ENCODE results near the gene LPCAT1. TPM values are rescaled to one million over a fixed set of nuclear protein-coding genes. Genes with fewer than 3 reads are reported as not detected.
A peak's percentile ranks its signal among the peaks of the same experiment; 100 is the strongest.
"Not testable (repeated sequence)": the region's sequence is repeated elsewhere in the genome, so short reads cannot be mapped to it uniquely, and the experiment has no call there.

Gene LPCAT1
- total RNA-seq, 2 donors from 2014 or later = 13.8 to 16.7 TPM

GRCh38 chr5:1544294-1544961 is 20.7 kb upstream of the LPCAT1 start:
- DNase-seq (no peak), ATAC-seq (no peak)
- intact Hi-C loops (cut with DNase I, micrococcal nuclease) = no loop called here

- ATAC-seq (no peak), DNase-seq (no peak)
- intact Hi-C loops (cut with DNase I, micrococcal nuclease) = no loop called here
Measured at GRCh38 chr5:1543398-1544293, 19.9 kb upstream of the LPCAT1 start.

- DNase-seq = peak in 1 of 2 donors; percentile 73
- peak; percentile 94 for ATAC-seq
- intact Hi-C loops (cut with DNase I, micrococcal nuclease) = no loop called here
Measured at GRCh38 chr5:1542781-1543180, 19.0 kb upstream of the LPCAT1 start.

GRCh38 chr5:1541702-1542400 is 18.1 kb upstream of the LPCAT1 start:
- DNase-seq (no peak), ATAC-seq (no peak)
- intact Hi-C loops (cut with DNase I, micrococcal nuclease) = no loop called here

GRCh38 chr5:1540831-1541701 is 17.3 kb upstream of the LPCAT1 start:
- intact Hi-C loops (cut with DNase I, micrococcal nuclease) = no loop called here
- DNase-seq = no peak
- no peak for ATAC-seq

GRCh38 chr5:1540166-1540565 is 16.4 kb upstream of the LPCAT1 start:
- DNase-seq = no peak
- intact Hi-C loops (cut with DNase I, micrococcal nuclease) = no loop called here
- no peak for ATAC-seq

GRCh38 chr5:1539393-1540161 is 15.8 kb upstream of the LPCAT1 start:
- ATAC-seq; intact Hi-C loops (cut with DNase I, micrococcal nuclease): not testable (repeated sequence)
- peak in 1 of 2 donors; percentile 22 for DNase-seq

GRCh38 chr5:1538741-1539392 is 15.1 kb upstream of the LPCAT1 start:
- DNase-seq = no peak
- ATAC-seq = no peak
- intact Hi-C loops (cut with DNase I, micrococcal nuclease) = no loop called here

GRCh38 chr5:1538276-1538675 is 14.5 kb upstream of the LPCAT1 start:
- no peak for DNase-seq
- ATAC-seq = no peak
- intact Hi-C loops (cut with DNase I, micrococcal nuclease) = no loop called here

- ATAC-seq = no peak
- intact Hi-C loops (cut with DNase I, micrococcal nuclease) = no loop called here
- no peak for DNase-seq
Measured at GRCh38 chr5:1537603-1538154, 13.9 kb upstream of the LPCAT1 start.

- ATAC-seq (no peak), DNase-seq (no peak)
- intact Hi-C loops (cut with DNase I, micrococcal nuclease) = no loop called here
Measured at GRCh38 chr5:1536871-1537602, 13.3 kb upstream of the LPCAT1 start.

GRCh38 chr5:1536322-1536845 is 12.6 kb upstream of the LPCAT1 start:
- DNase-seq = peak in 1 of 2 donors; percentile 31
- intact Hi-C loops (cut with DNase I, micrococcal nuclease) = no loop called here
- peak; percentile 34 for ATAC-seq

- no peak for ATAC-seq
- intact Hi-C loops (cut with DNase I, micrococcal nuclease) = no loop called here
- no peak for DNase-seq
Measured at GRCh38 chr5:1535646-1536045, 11.9 kb upstream of the LPCAT1 start.

GRCh38 chr5:1532384-1532783 is 8.6 kb upstream of the LPCAT1 start:
- DNase-seq (no peak), ATAC-seq (no peak)
- intact Hi-C loops (cut with DNase I, micrococcal nuclease) = no loop called here

- no peak for ATAC-seq
- intact Hi-C loops (cut with DNase I, micrococcal nuclease) = no loop called here
Measured at GRCh38 chr5:1529498-1529897, 5.7 kb upstream of the LPCAT1 start.

GRCh38 chr5:1527533-1528205 is 3.9 kb upstream of the LPCAT1 start:
- DNase-seq (no peak), ATAC-seq (no peak)
- intact Hi-C loops (cut with DNase I, micrococcal nuclease) = no loop called here

More at GRCh38 chr5:1529498-1529897, 5.7 kb upstream of the LPCAT1 start:
- no peak for DNase-seq

Measured in left colon (tissue), 2 donors.